Mononuclear cell (primary cell): ENCODE results near the gene UBAP2. TPM values are rescaled to one million over a fixed set of nuclear protein-coding genes. Genes with fewer than 3 reads are reported as not detected.

ENCODE experiments used
- H3K27me3 ChIP-seq: 2 replicates; pipeline ENCODE4 v1.6.0; 2011; ENCODE audit warnings: low read length, control low read depth; ENCODE audit not compliant: insufficient read depth
- H3K4me1 ChIP-seq: 2 replicates; pipeline ENCODE4 v1.5.1; 2011; ENCODE audit warnings: mild to moderate bottlenecking, low read length, control low read depth; ENCODE audit not compliant: insufficient read depth
- H3K4me3 ChIP-seq: 2 replicates; pipeline ENCODE4 v1.5.1; 2011; ENCODE audit warnings: mild to moderate bottlenecking, low read length, moderate library complexity
- H3K9me3 ChIP-seq: 2 replicates; pipeline ENCODE4 v1.5.1; 2011; ENCODE audit warnings: low read depth, mild to moderate bottlenecking, control low read depth, low read length
- total RNA-seq: library from RNA; depleted of rRNA; stranded (reverse); fragments of >200 nt; gene quantifications from one replicate; pipeline ENCODE4 v1.2.3, GENCODE V29; 2012

UBAP2 gene
- total RNA-seq, 1 donor: 27.7 TPM

- Histone ChIP-seq H3K4me1 (no peaks in the 10 kb centered on the region), H3K27me3 (no peaks in the 10 kb centered on the region), H3K9me3 (no peaks in the 10 kb centered on the region), H3K4me3 (no peak overlapping the region)
Observed at GRCh38 chr9:33903157-33903780, 145.4 kb downstream of the UBAP2 start.

GRCh38 chr9:33894316-33894715 is 154.4 kb downstream of the UBAP2 start:
- no peaks in the 10 kb centered on the region for H3K4me1 ChIP-seq
- no peak overlapping the region for H3K4me3 ChIP-seq
- H3K9me3 ChIP-seq: no peaks in the 10 kb centered on the region
- H3K27me3 ChIP-seq: no peaks in the 10 kb centered on the region

GRCh38 chr9:33893861-33894260 is 154.8 kb downstream of the UBAP2 start:
- Histone ChIP-seq H3K27me3 (no peaks in the 10 kb centered on the region), H3K9me3 (no peaks in the 10 kb centered on the region), H3K4me1 (no peaks in the 10 kb centered on the region), H3K4me3 (no peak overlapping the region)

GRCh38 chr9:33885948-33886347 is 162.7 kb downstream of the UBAP2 start:
- H3K4me1 ChIP-seq: no peaks in the 10 kb centered on the region

GRCh38 chr9:33884856-33885701 is 163.6 kb downstream of the UBAP2 start:
- Histone ChIP-seq H3K4me1 (peaks cover under 1% of the 10 kb centered on the region), H3K27me3 (no peaks in the 10 kb centered on the region), H3K4me3 (no peak overlapping the region), H3K9me3 (no peaks in the 10 kb centered on the region)

More at GRCh38 chr9:33885948-33886347, 162.7 kb downstream of the UBAP2 start:
- Histone ChIP-seq H3K4me3 (no peak overlapping the region), H3K27me3 (no peaks in the 10 kb centered on the region), H3K9me3 (no peaks in the 10 kb centered on the region)

- peaks cover 8% of the 10 kb centered on the region for H3K4me1 ChIP-seq
- H3K9me3 ChIP-seq: no peaks in the 10 kb centered on the region
- H3K27me3 ChIP-seq: no peaks in the 10 kb centered on the region
- H3K4me3 ChIP-seq: no peak overlapping the region
Observed at GRCh38 chr9:33881635-33882034, 167.1 kb downstream of the UBAP2 start.

- H3K4me1 ChIP-seq: peaks cover 8% of the 10 kb centered on the region
- no peak overlapping the region for H3K4me3 ChIP-seq
- H3K27me3 ChIP-seq: no peaks in the 10 kb centered on the region
- H3K9me3 ChIP-seq: no peaks in the 10 kb centered on the region
Observed at GRCh38 chr9:33880211-33881089, 168.2 kb downstream of the UBAP2 start.

GRCh38 chr9:33878691-33879366 is 169.9 kb downstream of the UBAP2 start:
- Histone ChIP-seq H3K9me3 (no peaks in the 10 kb centered on the region), H3K4me3 (no peak overlapping the region), H3K4me1 (peaks cover 8% of the 10 kb centered on the region), H3K27me3 (no peaks in the 10 kb centered on the region)

GRCh38 chr9:33877727-33878489 is 170.8 kb downstream of the UBAP2 start:
- no peaks in the 10 kb centered on the region for H3K9me3 ChIP-seq
- no peaks in the 10 kb centered on the region for H3K27me3 ChIP-seq
- peaks cover 8% of the 10 kb centered on the region for H3K4me1 ChIP-seq
- no peak overlapping the region for H3K4me3 ChIP-seq

Other genes starting within 250 kb of the UBAP2 start
- gene UBE2R2, start 231.7 kb downstream of the UBAP2 start, total RNA-seq: 21.2 TPM
- gene DCAF12, start 77.8 kb upstream of the UBAP2 start, total RNA-seq: 6.6 TPM
- gene UBAP1, start 130.2 kb upstream of the UBAP2 start, total RNA-seq: 79.0 TPM